H1 (cell line): ENCODE results near the gene ESYT2. TPM values are rescaled to one million over a fixed set of nuclear protein-coding genes. Genes with fewer than 3 reads are reported as not detected.

ENCODE experiments used
- CTCF ChIA-PET: fragments of 300-600 bp; sonication (Branson Sonifier 250); formaldehyde crosslinking; loops from one replicate; lab custom pipeline; 2021; ENCODE audit not compliant: partially characterized antibody; lab: Charles Lee
- POLR2A ChIA-PET: fragments of 300-600 bp; sonication (Branson Sonifier 250); formaldehyde crosslinking; loops from one replicate; lab custom pipeline; 2021; ENCODE audit warnings: inconsistent platforms; ENCODE audit not compliant: partially characterized antibody; lab: Charles Lee
- DNase-seq, 2 experiments: peaks; one replicate each; pipeline versions ENCODE4 v3.0.0 to v3.0.0-alpha.2; 2010 to 2022; ENCODE audit warnings: low spot score in 2 of 2, low read depth in 1 of 2, mixed read lengths in 1 of 2
- FAIRE-seq: peaks from 2 replicates; lab custom pipeline; 2011; peaks lifted over from hg19 to GRCh38; lab: Jason Lieb, UNC
- H2AFZ ChIP-seq: 2 replicates; pipeline ENCODE4 v1.8.1; 2012; ENCODE audit warnings: low read length, inconsistent platforms
- H2AK5ac ChIP-seq: 2 replicates; pipeline ENCODE4 v1.6.1; 2013; ENCODE audit warnings: low read depth, low read length
- H2BK120ac ChIP-seq: replicated peaks from 2 replicates; pipeline ENCODE3; 2013; ENCODE audit warnings: low read depth, low read length, inconsistent platforms
- H2BK12ac ChIP-seq: 2 replicates; pipeline ENCODE4 v1.6.1; 2013; ENCODE audit warnings: low read depth, low read length
- H2BK15ac ChIP-seq: 2 replicates; pipeline ENCODE4 v1.6.1; 2013; ENCODE audit warnings: low read length
- H2BK20ac ChIP-seq: 2 replicates; pipeline ENCODE4 v1.6.1; 2013; ENCODE audit warnings: low read length
- H2BK5ac ChIP-seq: 2 replicates; pipeline ENCODE4 v1.6.1; 2013; ENCODE audit warnings: low read depth, low read length
- H3K14ac ChIP-seq: 2 replicates; pipeline ENCODE4 v1.6.1; 2013; ENCODE audit warnings: inconsistent platforms; ENCODE audit not compliant: insufficient read length
- H3K18ac ChIP-seq: 2 replicates; pipeline ENCODE4 v1.6.1; 2013; ENCODE audit warnings: low read length; ENCODE audit errors: extremely low read depth
- H3K23ac ChIP-seq: 2 replicates; pipeline ENCODE4 v1.6.1; 2013; ENCODE audit warnings: inconsistent platforms; ENCODE audit not compliant: insufficient read length
- H3K23me2 ChIP-seq: 2 replicates; pipeline ENCODE4 v1.6.1; 2013; ENCODE audit warnings: low read depth, low read length
- H3K27ac ChIP-seq: 2 replicates; pipeline ENCODE4 v1.6.1; 2011; ENCODE audit warnings: low read depth, low read length, inconsistent platforms
- H3K27me3 ChIP-seq, 4 experiments: replicated peaks in 1 of 4; 1 replicate in 1 of 4; 2 replicates in 3 of 4; pipeline versions ENCODE4 v1.6.1 to v1.8.1; 2011 to 2013; ENCODE audit warnings: low read length in 3 of 4, mild to moderate bottlenecking in 3 of 4, inconsistent platforms in 2 of 4, mixed read lengths in 2 of 4, moderate library complexity in 1 of 4; ENCODE audit not compliant: control insufficient read depth in 3 of 4, insufficient read depth in 3 of 4; ENCODE audit errors: extremely low read depth in 1 of 4
- H3K36me3 ChIP-seq, 4 experiments: 2 replicates each; pipeline versions ENCODE4 v1.6.1 to v1.8.1; 2011 to 2013; ENCODE audit warnings: mild to moderate bottlenecking in 4 of 4, low read length in 3 of 4, moderate library complexity in 2 of 4, control low read depth in 1 of 4, inconsistent platforms in 1 of 4; ENCODE audit not compliant: insufficient read depth in 4 of 4, control insufficient read depth in 2 of 4
- H3K4ac ChIP-seq: replicated peaks from 2 replicates; pipeline ENCODE3; 2013; ENCODE audit warnings: low read length, low read depth, mixed read lengths, inconsistent platforms; ENCODE audit not compliant: insufficient read length
- H3K4me1 ChIP-seq, 4 experiments: replicated peaks in 1 of 4; 1 replicate in 1 of 4; 2 replicates in 3 of 4; pipeline versions ENCODE4 v1.6.1 to v1.8.1; 2011 to 2013; ENCODE audit warnings: low read length in 3 of 4, inconsistent platforms in 2 of 4, mixed read lengths in 1 of 4; ENCODE audit not compliant: insufficient read depth in 4 of 4, control insufficient read depth in 3 of 4
- H3K4me2 ChIP-seq, 2 experiments: 2 replicates each; pipeline versions ENCODE4 v1.6.1 to v1.8.1; 2011 to 2013; ENCODE audit warnings: low read depth in 2 of 2, low read length in 2 of 2, control low read depth in 1 of 2, inconsistent platforms in 1 of 2, mild to moderate bottlenecking in 1 of 2; ENCODE audit not compliant: insufficient read depth in 1 of 2
- H3K4me3 ChIP-seq, 4 experiments: fragments of 200-600, 300-600 bp in 1 of 4; sonication (generic), shearing (Covaris generic), sonication (Bioruptor Twin) in 1 of 4; 2 replicates each; pipeline versions ENCODE4 v1.5.1 to v1.8.1; 2011 to 2016; ENCODE audit warnings: low read length in 4 of 4, low read depth in 3 of 4, control low read depth in 2 of 4, inconsistent platforms in 2 of 4, mild to moderate bottlenecking in 2 of 4, mixed read lengths in 1 of 4, moderate library complexity in 1 of 4; ENCODE audit not compliant: insufficient read depth in 2 of 4; ENCODE audit errors: extremely low read depth in 1 of 4
- H3K56ac ChIP-seq: replicated peaks from 2 replicates; pipeline ENCODE3; 2013; ENCODE audit warnings: low read depth, mild to moderate bottlenecking, mixed read lengths, low read length, inconsistent platforms; ENCODE audit not compliant: insufficient read length
- H3K79me1 ChIP-seq: 2 replicates; pipeline ENCODE4 v1.6.1; 2013; ENCODE audit warnings: low read depth, low read length, control low read depth
- H3K79me2 ChIP-seq, 2 experiments: 2 replicates each; pipeline versions ENCODE4 v1.6.1 to v1.8.1; 2012 to 2013; ENCODE audit warnings: low read length in 2 of 2, mild to moderate bottlenecking in 2 of 2, inconsistent platforms in 1 of 2; ENCODE audit not compliant: insufficient read depth in 2 of 2, control insufficient read depth in 1 of 2
- H3K9ac ChIP-seq, 4 experiments: replicated peaks in 1 of 4; 1 replicate in 1 of 4; 2 replicates in 3 of 4; pipeline versions ENCODE4 v1.6.1 to v1.8.1; 2011 to 2013; ENCODE audit warnings: low read depth in 3 of 4, low read length in 3 of 4, control low read depth in 2 of 4, mild to moderate bottlenecking in 2 of 4, moderate library complexity in 2 of 4, inconsistent platforms in 1 of 4; ENCODE audit errors: extremely low read depth in 1 of 4
- H3K9me3 ChIP-seq, 2 experiments: 2 replicates each; pipeline versions ENCODE4 v1.6.1 to v1.8.1; 2012 to 2013; ENCODE audit warnings: mild to moderate bottlenecking in 2 of 2, moderate library complexity in 2 of 2, control low read depth in 1 of 2, inconsistent platforms in 1 of 2, low read depth in 1 of 2, low read length in 1 of 2, mixed read lengths in 1 of 2; ENCODE audit not compliant: insufficient read depth in 2 of 2
- H4K20me1 ChIP-seq, 2 experiments: replicated peaks in 1 of 2; 2 replicates each; pipeline versions ENCODE3 to v1.8.1; 2011 to 2013; ENCODE audit warnings: inconsistent platforms in 2 of 2, low read length in 2 of 2, mild to moderate bottlenecking in 1 of 2; ENCODE audit not compliant: insufficient read depth in 2 of 2, control insufficient read depth in 1 of 2
- H4K5ac ChIP-seq: 2 replicates; pipeline ENCODE4 v1.6.1; 2013; ENCODE audit warnings: low read length, low read depth, mixed read lengths, inconsistent platforms; ENCODE audit not compliant: insufficient read length
- H4K8ac ChIP-seq: 2 replicates; pipeline ENCODE4 v1.8.0; 2013; ENCODE audit warnings: mild to moderate bottlenecking, moderate library complexity, low read length, inconsistent platforms; ENCODE audit not compliant: insufficient read depth; ENCODE audit errors: extremely low read depth
- H4K91ac ChIP-seq: replicated peaks from 2 replicates; pipeline ENCODE3; 2013; ENCODE audit warnings: low read length, mixed read lengths, inconsistent platforms; ENCODE audit not compliant: insufficient read length
- ATF3 ChIP-seq: IDR thresholded peaks from 2 replicates; pipeline ENCODE4 v1.6.1; 2011; ENCODE audit warnings: low read depth, mild to moderate bottlenecking, low read length; ENCODE audit not compliant: insufficient read depth
- CEBPB ChIP-seq: IDR thresholded peaks from 2 replicates; pipeline ENCODE4 v1.6.1; 2012; ENCODE audit warnings: low read depth, low read length
- CREB1 ChIP-seq: IDR thresholded peaks from 2 replicates; pipeline ENCODE4 v1.6.1; 2012; ENCODE audit warnings: inconsistent platforms
- CTBP2 ChIP-seq: IDR thresholded peaks from 2 replicates; pipeline ENCODE4 v1.7.0; 2011; ENCODE audit warnings: borderline replicate concordance, mild to moderate bottlenecking, moderate library complexity, mixed read lengths, low read length; ENCODE audit not compliant: insufficient read depth, insufficient read length
- EP300 ChIP-seq, 2 experiments: IDR thresholded peaks; 1 replicate in 1 of 2; 2 replicates in 1 of 2; pipeline ENCODE4 v1.6.1; 2011 to 2012; ENCODE audit warnings: low read depth in 2 of 2, low read length in 2 of 2, mild to moderate bottlenecking in 2 of 2, borderline replicate concordance in 1 of 2, inconsistent platforms in 1 of 2, moderate library complexity in 1 of 2
- EZH2 ChIP-seq: fragments of 200-600 bp; sonication (generic); IDR thresholded peaks from 2 replicates; pipeline ENCODE4 v1.7.1; 2012; ENCODE audit warnings: low read depth, mild to moderate bottlenecking, moderate library complexity, low read length, inconsistent platforms; ENCODE audit not compliant: severe bottlenecking
- GTF2F1 ChIP-seq: IDR thresholded peaks from 2 replicates; pipeline ENCODE4 v1.6.1; 2012; ENCODE audit warnings: low read depth, low read length, improper control_type of control experiment, borderline replicate concordance
- NANOG ChIP-seq: IDR thresholded peaks from 2 replicates; pipeline ENCODE4 v1.6.1; 2011; ENCODE audit warnings: low read length, low read depth, mild to moderate bottlenecking, inconsistent platforms; ENCODE audit not compliant: insufficient read depth, poor library complexity, severe bottlenecking
- PHF8 ChIP-seq: fragments of 200-600 bp; sonication (generic); conservative IDR thresholded peaks from 2 replicates; pipeline ENCODE4 v1.7.1; 2012; ENCODE audit warnings: low read depth, mild to moderate bottlenecking, inconsistent platforms, low read length, moderate library complexity
- POLR2AphosphoS5 ChIP-seq: IDR thresholded peaks from 2 replicates; pipeline ENCODE4 v1.6.1; 2011; ENCODE audit warnings: low read depth, low read length
- RAD21 ChIP-seq, 2 experiments: IDR thresholded peaks in 1 of 2; conservative IDR thresholded peaks in 1 of 2; 2 replicates each; pipeline ENCODE4 v1.6.1; 2011; ENCODE audit warnings: low read depth in 2 of 2, low read length in 2 of 2, improper control_type of control experiment in 1 of 2, inconsistent platforms in 1 of 2, mild to moderate bottlenecking in 1 of 2, moderate library complexity in 1 of 2
- SIRT6 ChIP-seq: IDR thresholded peaks from one replicate; pipeline ENCODE4 v1.7.1; 2012; ENCODE audit warnings: low read length, inconsistent platforms
- SP4 ChIP-seq: IDR thresholded peaks from 2 replicates; pipeline ENCODE4 v1.6.1; 2012; ENCODE audit warnings: low read length, inconsistent platforms
- TAF1 ChIP-seq: IDR thresholded peaks from 2 replicates; pipeline ENCODE4 v1.6.1; 2011; ENCODE audit warnings: mild to moderate bottlenecking, low read depth, low read length
- WGBS, 2 experiments: shearing (Covaris generic) in 1 of 2; methylation state at CpG; one replicate each; pipeline versions ENCODE4 v1.1.6 to v1.1.7; 2013 to 2015; ENCODE audit warnings: low lambda C conversion rate in 2 of 2, mixed read lengths in 2 of 2, inconsistent platforms in 1 of 2, low coverage in 1 of 2, missing lambda C conversion rate in 1 of 2; ENCODE audit not compliant: insufficient replicate concordance in 2 of 2, insufficient coverage in 1 of 2, insufficient read length in 1 of 2; ENCODE audit errors: extremely low coverage in 1 of 2, missing lambda C conversion rate in 1 of 2; 5-methylcytosine and 5-hydroxymethylcytosine counted together
- polyA plus RNA-seq, 7 experiments: library from polyadenylated mRNA; depleted of rRNA in 3 of 7; stranded (reverse) in 5 of 7; unstranded in 2 of 7; fragments of >200 nt in 5 of 7; fragments of 200-250 nt in 2 of 7; gene quantifications; 1 replicate in 5 of 7; 2 replicates in 1 of 7; 4 replicates in 1 of 7; pipeline versions ENCODE4 v1.2.1 to v1.2.3, GENCODE V29; 2011 to 2013; ENCODE audit warnings: missing spikeins in 2 of 7, mixed read lengths in 2 of 7
- total RNA-seq: library from RNA; stranded (reverse); fragmentation: NEBNext Ultra II Directional; extraction: Animal tissue kit (Norgen Biotek cat#: 25700); gene quantifications from 2 replicates; pipeline ENCODE4 v1.2.1, GENCODE V29; 2021

Gene ESYT2
- total and polyA plus RNA-seq, 2 of the 8 experiments (the other 6 are each of a cell fraction or from before 2014, with no cell fraction given) = 27.0 to 37.5 TPM

GRCh38 chr7:158765020-158765419, 64.3 kb downstream of the ESYT2 start:
- H3K79me2 ChIP-seq = no peaks in the 10 kb centered on the region
- H3K9ac ChIP-seq = no peak overlapping the region
- no peaks in the 10 kb centered on the region for H3K79me1 ChIP-seq
- H3K4me2 ChIP-seq = no peak overlapping the region
- no peak overlapping the region for H2BK15ac ChIP-seq
- no peak overlapping the region for H2BK12ac ChIP-seq
- H4K91ac ChIP-seq = no peak overlapping the region
- H3K14ac ChIP-seq = no peak overlapping the region
- H3K9me3 ChIP-seq = no peaks in the 10 kb centered on the region
- DNase-seq (no peak), FAIRE-seq (no peak)
- peaks cover 3 to 8% (median 5%) of the 10 kb centered on the region in 4 experiments; a peak in 6 of 8 replicates for H3K36me3 ChIP-seq
- CTCF ChIA-PET = interaction anchor here (1.2 to 1.4 kb wide), 3 partner anchors 8 to 69 kb away, joined by 3 to 4 read pairs (median 4); no protein-coding TSS in a partner anchor
- no peaks in the 10 kb centered on the region for H3K23me2 ChIP-seq
- no peak overlapping the region for H3K4me3 ChIP-seq
- H4K5ac ChIP-seq = no peak overlapping the region
- no peak overlapping the region for H2BK120ac ChIP-seq
- no peak overlapping the region for H2AFZ ChIP-seq
- no peak overlapping the region for H2AK5ac ChIP-seq
- H4K20me1 ChIP-seq = no peaks in the 10 kb centered on the region
- no peaks in the 10 kb centered on the region for H3K4me1 ChIP-seq
- no peak overlapping the region for H3K27ac ChIP-seq
- H3K27me3 ChIP-seq = no peaks in the 10 kb centered on the region
- WGBS, 2 experiments = 95% methylated on average over 7 of the region's 7 CpGs; no CpG with 5 or more reads in 1 of the 2 experiments
- no peak overlapping the region for H3K4ac ChIP-seq
- POLR2A ChIA-PET = no interaction called here
- no peak overlapping the region for H3K56ac ChIP-seq
- no peak overlapping the region for H3K23ac ChIP-seq
- no peak overlapping the region for H3K18ac ChIP-seq
- H2BK5ac ChIP-seq = no peak overlapping the region
- no peak overlapping the region for H2BK20ac ChIP-seq
- no peak overlapping the region for H4K8ac ChIP-seq
- TF ChIP-seq RAD21 (IDR thresholded peaks at IDR 0.05 in 1 of 2, conservative IDR thresholded peaks at IDR 0.05 in 1 of 2; ENCODE audit: low read depth in 2 of 2, low read length in 2 of 2) = no peak
- TF ChIP-seq SP4 = no peak
- TF ChIP-seq CREB1 = no peak
- no peak for TF ChIP-seq POLR2AphosphoS5
- no peak for TF ChIP-seq EZH2
- TF ChIP-seq EP300 (IDR thresholded peaks at IDR 0.05; ENCODE audit: borderline replicate concordance in 1 of 2, low read depth in 2 of 2, low read length in 2 of 2) = no peak
- TF ChIP-seq SIRT6 = no peak
- TF ChIP-seq CTBP2 = no peak
- no peak for TF ChIP-seq GTF2F1
- no peak for TF ChIP-seq CEBPB
- no peak for TF ChIP-seq TAF1
- no peak for TF ChIP-seq PHF8
- TF ChIP-seq NANOG = no peak
- TF ChIP-seq ATF3 = no peak
